Dendritic cell treated with granulocyte-macrophage colony-stimulating factor and Interleukin-4, amounts not matched to agents 40 ng/mL and 50 ng/mL, for 4 days (primary cell): Measurements from ENCODE around the gene MYDGF.

Source experiments
- H3K27ac Mint-ChIP-seq: one replicate; pipeline ENCODE4 v1.8.0; 2022; ENCODE audit warnings: mild to moderate bottlenecking, mixed read lengths
- H3K27me3 Mint-ChIP-seq: one replicate; pipeline ENCODE4 v1.8.0; 2022; ENCODE audit warnings: mild to moderate bottlenecking, mixed read lengths
- H3K36me3 Mint-ChIP-seq: one replicate; pipeline ENCODE4 v1.8.0; 2022; ENCODE audit warnings: low read depth, mixed read lengths
- H3K4me1 Mint-ChIP-seq: one replicate; pipeline ENCODE4 v1.8.0; 2022; ENCODE audit warnings: low read depth, mixed read lengths
- H3K4me3 Mint-ChIP-seq: one replicate; pipeline ENCODE4 v1.8.0; 2022; ENCODE audit warnings: mild to moderate bottlenecking, moderate library complexity, mixed read lengths
- H3K9me3 Mint-ChIP-seq: one replicate; pipeline ENCODE4 v1.8.0; 2022; ENCODE audit warnings: mixed read lengths
- intact Hi-C: fragments of 100-400 bp; cut with micrococcal nuclease; formaldehyde crosslinking; loops from one replicate; pipeline ENCODE4 v1.15.0; 2022

Gene MYDGF

GRCh38 chr19:4638317-4638716 lies 31.8 kb downstream of the MYDGF start:
- no peaks in the 10 kb centered on the region for H3K9me3 Mint-ChIP-seq
- intact Hi-C loops, result loop anchor here (2.0 kb wide), 1 partner anchor 28 kb away; no protein-coding TSS in a partner anchor
- H3K4me1 Mint-ChIP-seq, result peaks cover 55% of the 10 kb centered on the region
- no peaks in the 10 kb centered on the region for H3K27me3 Mint-ChIP-seq
- H3K4me3 Mint-ChIP-seq, result no peak overlapping the region
- peaks cover 15% of the 10 kb centered on the region for H3K36me3 Mint-ChIP-seq
- peak overlapping the region; percentile 96 for H3K27ac Mint-ChIP-seq

- H3K4me3 Mint-ChIP-seq, result peak overlapping the region; percentile 56
- H3K4me1 Mint-ChIP-seq, result peaks cover 60% of the 10 kb centered on the region
- no peaks in the 10 kb centered on the region for H3K27me3 Mint-ChIP-seq
- intact Hi-C loops, result no loop called here
- H3K9me3 Mint-ChIP-seq, result no peaks in the 10 kb centered on the region
- peaks cover 6% of the 10 kb centered on the region for H3K36me3 Mint-ChIP-seq
- H3K27ac Mint-ChIP-seq, result peak overlapping the region; percentile 27
Observed at GRCh38 chr19:4636761-4637160, 33.4 kb downstream of the MYDGF start.

- no peaks in the 10 kb centered on the region for H3K27me3 Mint-ChIP-seq
- H3K27ac Mint-ChIP-seq, result peak overlapping the region; percentile 27
Observed at GRCh38 chr19:4636151-4636717, 33.9 kb downstream of the MYDGF start.

GRCh38 chr19:4635754-4636116 lies 34.4 kb downstream of the MYDGF start:
- Mint-ChIP-seq H3K4me3 (peak overlapping the region; percentile 56), H3K9me3 (no peaks in the 10 kb centered on the region), H3K27ac (peak overlapping the region; percentile 25), H3K4me1 (peaks cover 52% of the 10 kb centered on the region), H3K27me3 (no peaks in the 10 kb centered on the region), H3K36me3 (peaks cover 6% of the 10 kb centered on the region)
- intact Hi-C loops, result no loop called here

More at GRCh38 chr19:4636151-4636717, 33.9 kb downstream of the MYDGF start:
- H3K36me3 Mint-ChIP-seq, result peaks cover 6% of the 10 kb centered on the region
- H3K4me1 Mint-ChIP-seq, result peaks cover 57% of the 10 kb centered on the region
- H3K4me3 Mint-ChIP-seq, result peak overlapping the region; percentile 56
- intact Hi-C loops, result no loop called here
- no peaks in the 10 kb centered on the region for H3K9me3 Mint-ChIP-seq

- Mint-ChIP-seq H3K27me3 (peaks cover 2% of the 10 kb centered on the region), H3K9me3 (no peaks in the 10 kb centered on the region), H3K27ac (peak overlapping the region; percentile 83), H3K4me3 (no peak overlapping the region), H3K4me1 (peaks cover 33% of the 10 kb centered on the region), H3K36me3 (no peaks in the 10 kb centered on the region)
- intact Hi-C loops, result loop anchor here (1.0 kb wide), 1 partner anchor 57 kb away; no protein-coding TSS in a partner anchor
Observed at GRCh38 chr19:4633140-4633967, 36.8 kb downstream of the MYDGF start.

- Mint-ChIP-seq H3K4me3 (no peak overlapping the region), H3K4me1 (no peaks in the 10 kb centered on the region), H3K36me3 (no peaks in the 10 kb centered on the region), H3K9me3 (no peaks in the 10 kb centered on the region), H3K27me3 (peaks cover 44% of the 10 kb centered on the region), H3K27ac (no peak overlapping the region)
- intact Hi-C loops, result no loop called here
Observed at GRCh38 chr19:4624733-4625362, 45.3 kb downstream of the MYDGF start.

- no peaks in the 10 kb centered on the region for H3K9me3 Mint-ChIP-seq
- no peaks in the 10 kb centered on the region for H3K36me3 Mint-ChIP-seq
- H3K4me3 Mint-ChIP-seq, result no peak overlapping the region
- intact Hi-C loops, result no loop called here
- H3K4me1 Mint-ChIP-seq, result no peaks in the 10 kb centered on the region
- peaks cover 48% of the 10 kb centered on the region for H3K27me3 Mint-ChIP-seq
- H3K27ac Mint-ChIP-seq, result no peak overlapping the region
Observed at GRCh38 chr19:4624301-4624700, 45.8 kb downstream of the MYDGF start.

- no peak overlapping the region for H3K4me3 Mint-ChIP-seq
- H3K27me3 Mint-ChIP-seq, result peaks cover 57% of the 10 kb centered on the region
- H3K4me1 Mint-ChIP-seq, result no peaks in the 10 kb centered on the region
- H3K9me3 Mint-ChIP-seq, result no peaks in the 10 kb centered on the region
- intact Hi-C loops, result no loop called here
- no peaks in the 10 kb centered on the region for H3K36me3 Mint-ChIP-seq
- no peak overlapping the region for H3K27ac Mint-ChIP-seq
Observed at GRCh38 chr19:4622695-4623421, 47.3 kb downstream of the MYDGF start.

GRCh38 chr19:4620675-4621074 lies 49.5 kb downstream of the MYDGF start:
- intact Hi-C loops, result no loop called here
- H3K4me1 Mint-ChIP-seq, result no peaks in the 10 kb centered on the region
- H3K27ac Mint-ChIP-seq, result no peak overlapping the region
- H3K36me3 Mint-ChIP-seq, result no peaks in the 10 kb centered on the region
- H3K27me3 Mint-ChIP-seq, result peaks cover 60% of the 10 kb centered on the region
- no peak overlapping the region for H3K4me3 Mint-ChIP-seq
- H3K9me3 Mint-ChIP-seq, result no peaks in the 10 kb centered on the region

- H3K27ac Mint-ChIP-seq, result no peak overlapping the region
- intact Hi-C loops, result no loop called here
- H3K27me3 Mint-ChIP-seq, result peaks cover 60% of the 10 kb centered on the region
- no peaks in the 10 kb centered on the region for H3K9me3 Mint-ChIP-seq
- H3K4me3 Mint-ChIP-seq, result no peak overlapping the region
- no peaks in the 10 kb centered on the region for H3K4me1 Mint-ChIP-seq
- no peaks in the 10 kb centered on the region for H3K36me3 Mint-ChIP-seq
Observed at GRCh38 chr19:4619668-4620294, 50.4 kb downstream of the MYDGF start.

- no peak overlapping the region for H3K27ac Mint-ChIP-seq
- H3K4me3 Mint-ChIP-seq, result no peak overlapping the region
- peaks cover 46% of the 10 kb centered on the region for H3K27me3 Mint-ChIP-seq
- H3K9me3 Mint-ChIP-seq, result no peaks in the 10 kb centered on the region
- H3K4me1 Mint-ChIP-seq, result peaks cover 7% of the 10 kb centered on the region
- intact Hi-C loops, result no loop called here
- no peaks in the 10 kb centered on the region for H3K36me3 Mint-ChIP-seq
Observed at GRCh38 chr19:4618019-4618418, 52.1 kb downstream of the MYDGF start.

- intact Hi-C loops, result no loop called here
- no peak overlapping the region for H3K27ac Mint-ChIP-seq
- H3K4me1 Mint-ChIP-seq, result peaks cover 28% of the 10 kb centered on the region
- peaks cover 18% of the 10 kb centered on the region for H3K27me3 Mint-ChIP-seq
- H3K4me3 Mint-ChIP-seq, result no peak overlapping the region
- no peaks in the 10 kb centered on the region for H3K9me3 Mint-ChIP-seq
- H3K36me3 Mint-ChIP-seq, result no peaks in the 10 kb centered on the region
Observed at GRCh38 chr19:4613254-4613751, 56.8 kb downstream of the MYDGF start.

- Mint-ChIP-seq H3K9me3 (no peaks in the 10 kb centered on the region), H3K36me3 (no peaks in the 10 kb centered on the region), H3K4me1 (peaks cover 37% of the 10 kb centered on the region), H3K27me3 (peaks cover 27% of the 10 kb centered on the region), H3K27ac (peak overlapping the region; percentile 9), H3K4me3 (peak overlapping the region; percentile 4)
- intact Hi-C loops, result no loop called here
Observed at GRCh38 chr19:4609878-4610511, 60.1 kb downstream of the MYDGF start.
